WTC11 (cell line): Measurements from ENCODE around the gene NR2F2. TPM values are rescaled to one million over a fixed set of nuclear protein-coding genes. Genes with fewer than 3 reads are reported as not detected.

Source experiments
- ATAC-seq: fragments of 200-7000 bp; cut with Tn5 transposase; 2 replicates; pipeline ENCODE4 v1.10.0; 2021; ENCODE audit warnings: mild to moderate bottlenecking, moderate library complexity
- CTCF ChIA-PET: fragments of 300-600 bp; sonication (Branson Sonifier 250); formaldehyde crosslinking; loops from one replicate; lab custom pipeline; 2021; ENCODE audit warnings: antibody characterized with exemption; lab: Charles Lee
- POLR2A ChIA-PET: fragments of 350-600 bp; sonication (Branson Sonifier 250); formaldehyde crosslinking; loops from one replicate; lab custom pipeline; 2021; ENCODE audit warnings: antibody characterized with exemption; lab: Charles Lee
- DNase-seq: peaks from one replicate; pipeline ENCODE4 v3.0.0; 2021; ENCODE audit warnings: low spot score
- H3K27ac Mint-ChIP-seq: 2 replicates; pipeline ENCODE4 v1.8.0; 2021; ENCODE audit warnings: mixed read lengths
- H3K27me3 Mint-ChIP-seq: 2 replicates; pipeline ENCODE4 v1.8.0; 2021; ENCODE audit warnings: low read depth, mild to moderate bottlenecking, moderate library complexity, mixed read lengths
- H3K36me3 Mint-ChIP-seq: 2 replicates; pipeline ENCODE4 v1.8.0; 2021; ENCODE audit warnings: mixed read lengths
- H3K4me1 Mint-ChIP-seq: 2 replicates; pipeline ENCODE4 v1.8.0; 2022; ENCODE audit warnings: mixed read lengths
- H3K4me3 Mint-ChIP-seq: 2 replicates; pipeline ENCODE4 v1.8.0; 2021; ENCODE audit warnings: mild to moderate bottlenecking, moderate library complexity, mixed read lengths
- H3K9me3 Mint-ChIP-seq: 2 replicates; pipeline ENCODE4 v1.8.0; 2021; ENCODE audit warnings: mixed read lengths
- AFF4 ChIP-seq: sonication (generic); formaldehyde crosslinking; IDR thresholded peaks from 2 replicates; pipeline ENCODE4 v1.8.1; 2023; ENCODE audit warnings: mild to moderate bottlenecking, missing genetic modification reagents, borderline replicate concordance
- CDX4 ChIP-seq: fragments of 250-450 bp; sonication (Bioruptor Pico); IDR thresholded peaks from 2 replicates; pipeline ENCODE4 v1.9.0; 2021; ENCODE audit warnings: moderate library complexity, mild to moderate bottlenecking, inconsistent platforms, borderline replicate concordance
- FOXK1 ChIP-seq: sonication (generic); formaldehyde crosslinking; IDR thresholded peaks from 2 replicates; pipeline ENCODE4 v1.8.0; 2022; ENCODE audit warnings: mild to moderate bottlenecking, moderate library complexity, missing genetic modification reagents
- IRF1 ChIP-seq: sonication (generic); formaldehyde crosslinking; IDR thresholded peaks from 2 replicates; pipeline ENCODE4 v1.8.0; 2023; ENCODE audit warnings: missing genetic modification reagents
- IRF2 ChIP-seq: sonication (generic); formaldehyde crosslinking; IDR thresholded peaks from 2 replicates; pipeline ENCODE4 v1.8.0; 2022; ENCODE audit warnings: low read depth, missing genetic modification reagents, borderline replicate concordance
- NR3C1 ChIP-seq: sonication (generic); formaldehyde crosslinking; conservative IDR thresholded peaks from 2 replicates; pipeline ENCODE4 v1.8.1; 2023; ENCODE audit warnings: low read depth, mild to moderate bottlenecking, missing genetic modification reagents
- RELA ChIP-seq: sonication (generic); formaldehyde crosslinking; IDR thresholded peaks from 2 replicates; pipeline ENCODE4 v1.8.1; 2022; ENCODE audit warnings: missing genetic modification reagents, mild to moderate bottlenecking, borderline replicate concordance
- TEAD1 ChIP-seq: sonication (generic); formaldehyde crosslinking; IDR thresholded peaks from 2 replicates; pipeline ENCODE4 v1.8.0; 2022; ENCODE audit warnings: mild to moderate bottlenecking, missing genetic modification reagents
- ZMAT4 ChIP-seq: fragments of 250-450 bp; sonication (Bioruptor Pico); IDR thresholded peaks from 2 replicates; pipeline ENCODE4 v1.9.0; 2021; ENCODE audit warnings: mild to moderate bottlenecking
- ZNF425 ChIP-seq: fragments of 250-450 bp; sonication (Bioruptor Pico); conservative IDR thresholded peaks from 2 replicates; pipeline ENCODE4 v1.9.0; 2021; ENCODE audit warnings: mild to moderate bottlenecking
- ZNF512 ChIP-seq: sonication (generic); formaldehyde crosslinking; IDR thresholded peaks from 2 replicates; pipeline ENCODE4 v1.8.1; 2022; ENCODE audit warnings: missing genetic modification reagents, borderline replicate concordance
- total RNA-seq: library from RNA; stranded (reverse); gene quantifications from 3 replicates; pipeline ENCODE4 v1.2.3, GENCODE V29; 2021

NR2F2 gene
- total RNA-seq, 1 experiment from 2014 or later: 0.57 TPM

- H3K27me3 Mint-ChIP-seq: peaks cover 75% of the 10 kb centered on the region
- H3K36me3 Mint-ChIP-seq: no peaks in the 10 kb centered on the region
Measured at GRCh38 chr15:96338074-96338765, 7.7 kb downstream of the NR2F2 start.

More at GRCh38 chr15:96338074-96338765, 7.7 kb downstream of the NR2F2 start:
- ATAC-seq: no peak
- Mint-ChIP-seq H3K4me3 (no peak overlapping the region), H3K4me1 (peaks cover 82% of the 10 kb centered on the region), H3K9me3 (no peaks in the 10 kb centered on the region), H3K27ac (no peak overlapping the region)
- TF ChIP-seq ZMAT4 (CRISPR knock-in tag): no peak
- no peak for TF ChIP-seq IRF2
- no peak for TF ChIP-seq TEAD1 (CRISPR knock-in tag)
- no peak for TF ChIP-seq NR3C1 (CRISPR knock-in tag)
- TF ChIP-seq ZNF425: no peak
- no peak for TF ChIP-seq IRF1 (CRISPR knock-in tag)
- TF ChIP-seq ZNF512 (CRISPR knock-in tag): no peak
- TF ChIP-seq AFF4 (CRISPR knock-in tag): no peak
- TF ChIP-seq FOXK1 (CRISPR knock-in tag): no peak
- TF ChIP-seq RELA (CRISPR knock-in tag): no peak
- TF ChIP-seq CDX4 (CRISPR knock-in tag): no peak
- ChIA-PET CTCF (interaction anchor here (0.6 to 4.7 kb wide), 2 partner anchors 9 to 11 kb away, joined by 6 to 47 read pairs; no protein-coding TSS in a partner anchor), POLR2A (no interaction called here)
- no peak for DNase-seq
